HepG2 (cell line): ENCODE results near the gene APC2. TPM values are rescaled to one million over a fixed set of nuclear protein-coding genes. Genes with fewer than 3 reads are reported as not detected.

ENCODE experiments used
- CCDC6 ChIP-seq: sonication (generic); formaldehyde crosslinking; IDR thresholded peaks from 2 replicates; pipeline ENCODE4 v1.8.1; 2022; ENCODE audit warnings: mild to moderate bottlenecking, missing genetic modification reagents, moderate library complexity
- EZH2 ChIP-seq: conservative IDR thresholded peaks from 2 replicates; pipeline ENCODE4 v1.6.1; 2012; ENCODE audit warnings: mild to moderate bottlenecking, low read depth, low read length, moderate library complexity
- HOXD1 ChIP-seq: sonication (generic); formaldehyde crosslinking; IDR thresholded peaks from 2 replicates; pipeline ENCODE4 v1.5.0; 2020; ENCODE audit warnings: missing genetic modification reagents
- KMT2B ChIP-seq: IDR thresholded peaks from 2 replicates; pipeline ENCODE4 v1.6.1; 2016; ENCODE audit warnings: missing genetic modification reagents, missing compliant biosample characterization
- NAIF1 ChIP-seq: sonication (generic); formaldehyde crosslinking; IDR thresholded peaks from 2 replicates; pipeline ENCODE4 v1.5.0; 2020; ENCODE audit warnings: mild to moderate bottlenecking, missing genetic modification reagents, borderline replicate concordance
- NFYB ChIP-seq: sonication (generic); formaldehyde crosslinking; IDR thresholded peaks from 2 replicates; pipeline ENCODE4 v1.4.0; 2020; ENCODE audit warnings: missing genetic modification reagents
- SMARCC2 ChIP-seq: fragments of 450-650 bp; IDR thresholded peaks from 2 replicates; pipeline ENCODE4 v1.6.1; 2017; ENCODE audit warnings: antibody characterized with exemption, mild to moderate bottlenecking
- TAF15 ChIP-seq: fragments of 200-400 bp; formaldehyde crosslinking; IDR thresholded peaks from one replicate; pipeline ENCODE4 v1.6.1; 2018; ENCODE audit warnings: mild to moderate bottlenecking, low read depth, low read length; ENCODE audit not compliant: poor library complexity, severe bottlenecking
- XBP1 ChIP-seq: sonication (generic); formaldehyde crosslinking; IDR thresholded peaks from 2 replicates; pipeline ENCODE4 v1.5.0; 2020; ENCODE audit warnings: missing genetic modification reagents
- ZBTB7A ChIP-seq: sonication (generic); formaldehyde crosslinking; IDR thresholded peaks from 2 replicates; pipeline ENCODE4 v1.8.0; 2022; ENCODE audit warnings: mild to moderate bottlenecking, missing genetic modification reagents
- ZFX ChIP-seq: sonication (generic); formaldehyde crosslinking; IDR thresholded peaks from 2 replicates; pipeline ENCODE4 v1.4.0; 2020; ENCODE audit warnings: mild to moderate bottlenecking, low read depth, missing genetic modification reagents, moderate library complexity
- ZFY ChIP-seq: sonication (generic); formaldehyde crosslinking; IDR thresholded peaks from 2 replicates; pipeline ENCODE4 v1.4.0; 2020; ENCODE audit warnings: missing genetic modification reagents
- ZMAT3 ChIP-seq: sonication (generic); formaldehyde crosslinking; conservative IDR thresholded peaks from 2 replicates; pipeline ENCODE4 v1.7.0; 2021; ENCODE audit warnings: missing genetic modification reagents
- ZNF10 ChIP-seq: sonication (generic); formaldehyde crosslinking; IDR thresholded peaks from 2 replicates; pipeline ENCODE4 v1.4.0; 2020; ENCODE audit warnings: mild to moderate bottlenecking, low read depth, missing genetic modification reagents, borderline replicate concordance
- ZNF235 ChIP-seq: sonication (generic); formaldehyde crosslinking; IDR thresholded peaks from 2 replicates; pipeline ENCODE4 v1.8.1; 2023; ENCODE audit warnings: mild to moderate bottlenecking, missing genetic modification reagents, borderline replicate concordance
- ZNF547 ChIP-seq: sonication (generic); formaldehyde crosslinking; IDR thresholded peaks from 2 replicates; pipeline ENCODE4 v1.5.1; 2020; ENCODE audit warnings: mild to moderate bottlenecking, missing genetic modification reagents
- ZNF713 ChIP-seq: sonication (generic); formaldehyde crosslinking; IDR thresholded peaks from 2 replicates; pipeline ENCODE4 v1.4.0; 2020; ENCODE audit warnings: mild to moderate bottlenecking, missing genetic modification reagents
- ZNF75D ChIP-seq: sonication (generic); formaldehyde crosslinking; IDR thresholded peaks from 2 replicates; pipeline ENCODE4 v1.8.1; 2023; ENCODE audit warnings: missing genetic modification reagents, mild to moderate bottlenecking, borderline replicate concordance
- ZNF788 ChIP-seq: sonication (generic); formaldehyde crosslinking; IDR thresholded peaks from 2 replicates; pipeline ENCODE4 v1.5.0; 2020; ENCODE audit warnings: mild to moderate bottlenecking, missing genetic modification reagents, borderline replicate concordance
- ZNF850 ChIP-seq: sonication (generic); formaldehyde crosslinking; conservative IDR thresholded peaks from 2 replicates; pipeline ENCODE4 v1.9.0; 2021; ENCODE audit warnings: mild to moderate bottlenecking, missing genetic modification reagents
- ZNF883 ChIP-seq: sonication (generic); formaldehyde crosslinking; IDR thresholded peaks from 2 replicates; pipeline ENCODE4 v1.5.1; 2020; ENCODE audit warnings: mild to moderate bottlenecking, missing genetic modification reagents; ENCODE audit errors: not compliant biosample characterization
- polyA plus RNA-seq, 8 experiments: library from polyadenylated mRNA; depleted of rRNA in 3 of 8; stranded (reverse) in 7 of 8; unstranded in 1 of 8; fragments of >200 nt; fragmentation: Illumina TruSeq in 4 of 8; extraction: Trizol in 4 of 8; gene quantifications; 2 replicates each; pipeline versions ENCODE4 v1.2.1 to v1.2.3, GENCODE V29; 2011 to 2016; ENCODE audit warnings: low read depth in 4 of 8, missing spikeins in 1 of 8, mixed read lengths in 1 of 8; ENCODE audit not compliant: insufficient read depth in 1 of 8
- total RNA-seq, 5 experiments: library from RNA; depleted of rRNA; stranded (reverse); fragments of >200 nt; fragmentation: Illumina TruSeq; extraction: Trizol; gene quantifications; 2 replicates each; pipeline ENCODE4 v1.2.3, GENCODE V29; 2016; ENCODE audit warnings: low read depth in 1 of 5
- TF ChIP-seq, protein P1 (sequence below): sonication (generic); formaldehyde crosslinking; IDR thresholded peaks from 2 replicates; pipeline ENCODE4 v1.5.1; 2020; ENCODE audit warnings: mild to moderate bottlenecking, missing genetic modification reagents, moderate library complexity
- TF ChIP-seq, protein P2 (sequence below): sonication (generic); formaldehyde crosslinking; IDR thresholded peaks from 2 replicates; pipeline ENCODE4 v1.4.0; 2020; ENCODE audit warnings: missing genetic modification reagents; ENCODE audit errors: not compliant biosample characterization
- TF ChIP-seq, protein P3 (sequence below): IDR thresholded peaks from 2 replicates; pipeline ENCODE4 v1.6.1; 2016; ENCODE audit warnings: mild to moderate bottlenecking, missing biosample characterization, missing genetic modification reagents
- TF ChIP-seq, protein P4 (sequence below): IDR thresholded peaks from 2 replicates; pipeline ENCODE4 v1.6.1; 2016

APC2 gene
- total and polyA plus RNA-seq, 2 of the 13 experiments (the other 11 are each of a cell fraction or from before 2014, with no cell fraction given): 0.08 to 0.22 TPM

DNA sequence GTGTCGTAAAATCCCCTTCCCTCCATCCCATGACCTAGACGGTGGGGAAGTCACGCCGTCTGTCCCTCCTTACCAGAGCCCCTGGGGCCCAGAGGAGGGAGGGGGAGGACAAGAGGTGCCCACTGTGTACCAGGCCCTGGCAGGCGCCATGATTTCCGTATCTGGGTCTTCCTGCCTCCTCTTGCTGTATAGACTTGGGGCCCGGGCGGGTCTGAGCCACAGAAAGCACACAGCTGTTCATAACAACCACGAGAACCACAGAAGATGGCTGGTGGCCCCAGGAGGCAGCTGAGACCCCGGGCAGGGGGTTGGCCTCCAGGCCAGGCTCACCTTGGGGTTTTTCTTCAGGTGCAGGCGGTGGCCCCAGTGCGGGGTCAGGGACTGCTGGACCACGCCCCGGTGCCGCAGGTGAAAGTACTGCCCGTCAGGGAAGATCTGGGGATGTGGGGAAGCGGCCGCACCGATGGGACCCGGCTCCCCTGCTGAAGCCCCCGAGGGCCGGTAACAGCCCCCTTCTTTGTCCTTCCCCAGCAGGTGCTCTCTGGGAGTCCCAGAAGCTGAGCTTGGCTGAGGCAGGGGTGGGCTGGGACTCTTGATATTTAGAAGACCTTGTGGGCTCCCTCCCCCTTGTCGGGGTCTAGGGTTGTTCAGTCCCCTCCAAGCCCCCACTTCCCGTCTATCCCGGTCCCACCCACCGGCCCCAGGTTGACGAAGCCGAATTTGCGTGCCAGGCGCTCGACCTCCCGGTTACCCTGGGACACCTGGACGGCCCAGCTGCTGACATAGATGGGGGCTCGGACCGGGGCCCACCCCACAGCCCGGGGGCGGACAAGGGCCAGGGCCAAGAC is 39.8 kb downstream of the APC2 start (continued):
- TF ChIP-seq, protein P1, sequence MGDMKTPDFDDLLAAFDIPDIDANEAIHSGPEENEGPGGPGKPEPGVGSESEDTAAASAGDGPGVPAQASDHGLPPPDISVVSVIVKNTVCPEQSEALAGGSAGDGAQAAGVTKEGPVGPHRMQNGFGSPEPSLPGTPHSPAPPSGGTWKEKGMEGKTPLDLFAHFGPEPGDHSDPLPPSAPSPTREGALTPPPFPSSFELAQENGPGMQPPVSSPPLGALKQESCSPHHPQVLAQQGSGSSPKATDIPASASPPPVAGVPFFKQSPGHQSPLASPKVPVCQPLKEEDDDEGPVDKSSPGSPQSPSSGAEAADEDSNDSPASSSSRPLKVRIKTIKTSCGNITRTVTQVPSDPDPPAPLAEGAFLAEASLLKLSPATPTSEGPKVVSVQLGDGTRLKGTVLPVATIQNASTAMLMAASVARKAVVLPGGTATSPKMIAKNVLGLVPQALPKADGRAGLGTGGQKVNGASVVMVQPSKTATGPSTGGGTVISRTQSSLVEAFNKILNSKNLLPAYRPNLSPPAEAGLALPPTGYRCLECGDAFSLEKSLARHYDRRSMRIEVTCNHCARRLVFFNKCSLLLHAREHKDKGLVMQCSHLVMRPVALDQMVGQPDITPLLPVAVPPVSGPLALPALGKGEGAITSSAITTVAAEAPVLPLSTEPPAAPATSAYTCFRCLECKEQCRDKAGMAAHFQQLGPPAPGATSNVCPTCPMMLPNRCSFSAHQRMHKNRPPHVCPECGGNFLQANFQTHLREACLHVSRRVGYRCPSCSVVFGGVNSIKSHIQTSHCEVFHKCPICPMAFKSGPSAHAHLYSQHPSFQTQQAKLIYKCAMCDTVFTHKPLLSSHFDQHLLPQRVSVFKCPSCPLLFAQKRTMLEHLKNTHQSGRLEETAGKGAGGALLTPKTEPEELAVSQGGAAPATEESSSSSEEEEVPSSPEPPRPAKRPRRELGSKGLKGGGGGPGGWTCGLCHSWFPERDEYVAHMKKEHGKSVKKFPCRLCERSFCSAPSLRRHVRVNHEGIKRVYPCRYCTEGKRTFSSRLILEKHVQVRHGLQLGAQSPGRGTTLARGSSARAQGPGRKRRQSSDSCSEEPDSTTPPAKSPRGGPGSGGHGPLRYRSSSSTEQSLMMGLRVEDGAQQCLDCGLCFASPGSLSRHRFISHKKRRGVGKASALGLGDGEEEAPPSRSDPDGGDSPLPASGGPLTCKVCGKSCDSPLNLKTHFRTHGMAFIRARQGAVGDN: peak; percentile 69; the same call in 1 of the 2 replicates
- TF ChIP-seq ZNF235 (CRISPR knock-in tag) (peak; percentile 42; the same call in 1 of the 2 replicates), HOXD1 (no peak), ZBTB7A (CRISPR knock-in tag) (no peak), SMARCC2 (no peak), NAIF1 (CRISPR knock-in tag) (no peak), XBP1 (CRISPR knock-in tag) (no peak), ZNF713 (CRISPR knock-in tag) (0 out of 2 replicates have a peak, but pooled peaks have one; percentile 64), ZNF75D (no peak), TAF15 (no peak), ZFX (CRISPR knock-in tag) (peak; percentile 86), ZFY (peak; percentile 86), ZNF788 (CRISPR knock-in tag) (no peak), CCDC6 (CRISPR knock-in tag) (no peak), ZNF10 (CRISPR knock-in tag) (no peak), EZH2 (no peak), KMT2B (CRISPR knock-in tag) (no peak), NFYB (CRISPR knock-in tag) (no peak), ZNF850 (CRISPR knock-in tag) (no peak), ZNF547 (peak; percentile 55; the same call in 1 of the 2 replicates), ZNF883 (CRISPR knock-in tag) (peak; percentile 69), ZMAT3 (CRISPR knock-in tag) (0 out of 2 replicates have a peak, but pooled peaks have one; percentile 82)
- TF ChIP-seq, protein P2, sequence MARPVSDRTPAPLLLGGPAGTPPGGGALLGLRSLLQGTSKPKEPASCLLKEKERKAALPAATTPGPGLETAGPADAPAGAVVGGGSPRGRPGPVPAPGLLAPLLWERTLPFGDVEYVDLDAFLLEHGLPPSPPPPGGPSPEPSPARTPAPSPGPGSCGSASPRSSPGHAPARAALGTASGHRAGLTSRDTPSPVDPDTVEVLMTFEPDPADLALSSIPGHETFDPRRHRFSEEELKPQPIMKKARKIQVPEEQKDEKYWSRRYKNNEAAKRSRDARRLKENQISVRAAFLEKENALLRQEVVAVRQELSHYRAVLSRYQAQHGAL (CRISPR knock-in tag): no peak
- TF ChIP-seq, protein P3, sequence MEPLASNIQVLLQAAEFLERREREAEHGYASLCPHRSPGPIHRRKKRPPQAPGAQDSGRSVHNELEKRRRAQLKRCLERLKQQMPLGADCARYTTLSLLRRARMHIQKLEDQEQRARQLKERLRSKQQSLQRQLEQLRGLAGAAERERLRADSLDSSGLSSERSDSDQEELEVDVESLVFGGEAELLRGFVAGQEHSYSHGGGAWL (CRISPR knock-in tag): no peak
- TF ChIP-seq, protein P4, sequence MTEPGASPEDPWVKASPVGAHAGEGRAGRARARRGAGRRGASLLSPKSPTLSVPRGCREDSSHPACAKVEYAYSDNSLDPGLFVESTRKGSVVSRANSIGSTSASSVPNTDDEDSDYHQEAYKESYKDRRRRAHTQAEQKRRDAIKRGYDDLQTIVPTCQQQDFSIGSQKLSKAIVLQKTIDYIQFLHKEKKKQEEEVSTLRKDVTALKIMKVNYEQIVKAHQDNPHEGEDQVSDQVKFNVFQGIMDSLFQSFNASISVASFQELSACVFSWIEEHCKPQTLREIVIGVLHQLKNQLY (CRISPR knock-in tag): no peak
